ENCODE measurements around the gene STON2. TPM values are rescaled to one million over a fixed set of nuclear protein-coding genes. Genes with fewer than 3 reads are reported as not detected.
"Not testable (repeated sequence)": the region's sequence is repeated elsewhere in the genome, so short reads cannot be mapped to it uniquely, and the experiment has no call there.

STON2 gene
- total and polyA plus RNA-seq, 2 of the 13 experiments (the other 11 are each of a cell fraction or from before 2014, with no cell fraction given), result 2.1 to 11.0 TPM

DNA sequence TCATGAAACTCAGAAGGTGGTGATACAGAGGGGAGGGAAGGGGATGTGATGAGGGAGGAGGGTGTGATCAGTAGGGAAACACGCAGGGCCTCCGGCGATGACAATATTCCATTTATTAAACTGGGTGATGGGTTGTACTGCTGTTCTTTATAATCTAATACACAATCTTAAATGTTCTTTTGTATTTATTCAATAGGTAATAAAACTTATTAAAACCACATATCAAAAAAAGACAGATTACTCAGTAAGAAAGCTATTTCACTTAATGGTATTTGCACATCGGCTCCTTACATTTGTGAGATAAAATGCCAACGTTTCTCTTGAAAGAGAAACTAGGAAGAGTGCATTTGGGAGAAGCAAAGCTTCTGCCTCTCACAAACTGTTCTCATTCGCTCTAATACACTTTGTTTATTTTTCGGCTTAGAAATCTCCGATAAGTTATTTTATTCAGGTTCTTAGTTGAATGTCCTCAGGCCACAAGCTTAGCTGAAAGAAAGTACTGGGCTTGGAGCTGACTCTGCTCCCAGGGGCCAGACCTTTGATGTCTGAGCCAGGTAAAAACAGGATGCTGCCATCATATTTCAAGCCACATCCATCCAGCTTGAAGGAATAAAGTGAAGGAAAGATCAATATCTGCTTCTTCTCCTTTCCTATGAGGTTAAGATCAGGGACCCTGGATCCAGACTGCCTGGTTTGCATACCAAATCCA, 17.5 kb downstream of the STON2 start:
- Histone ChIP-seq H3K4me2 (ENCODE audit: low read depth, low read length) (no peak overlapping the region), H3K4me1 (ENCODE audit: insufficient read depth, low read length) (no peaks in the 10 kb centered on the region), H3K4me3 (replicated peaks in 1 of 3; ENCODE audit: insufficient read depth in 1 of 3, low read depth in 2 of 3, low read length in 3 of 3) (no peak overlapping the region), H4K20me1 (ENCODE audit: insufficient read depth, low read length) (no peaks in the 10 kb centered on the region), H3K27me3 (ENCODE audit: control insufficient read depth in 1 of 2, insufficient read depth in 2 of 2, low read length in 2 of 2) (no peaks in the 10 kb centered on the region), H3K79me2 (ENCODE audit: insufficient read depth, low read length) (no peaks in the 10 kb centered on the region), H3K36me3 (replicated peaks in 1 of 2; ENCODE audit: control insufficient read depth in 1 of 2, insufficient read depth in 2 of 2, low read length in 2 of 2) (no peaks in the 10 kb centered on the region), H3K9me3 (ENCODE audit: low read length) (no peaks in the 10 kb centered on the region), H3K9ac (ENCODE audit: insufficient read depth, low read depth, low read length) (no peak overlapping the region), H3K27ac (ENCODE audit: extremely low read length, insufficient read depth, low read length) (no peak overlapping the region), H2AFZ (ENCODE audit: low read length) (no peak overlapping the region)
- TF ChIP-seq ZNF790 (CRISPR knock-in tag; IDR thresholded peaks at IDR 0.05; ENCODE audit: borderline replicate concordance) (no peak), ZNF331 (CRISPR knock-in tag; IDR thresholded peaks at IDR 0.05) (no peak), RCOR2 (CRISPR knock-in tag; IDR thresholded peaks at IDR 0.05) (no peak)
- no peak for FAIRE-seq
- ChIA-PET CTCF (ENCODE audit: low intra/inter-chr PET ratio, low total read pairs) (no interaction called here), POLR2A (no interaction called here)
- DNase-seq (ENCODE audit: low spot score), result no peak
- BruUV-seq (replicated peaks), result no TSS peak
- in situ Hi-C loops (cut with HindIII; ENCODE audit: extremely low pct_ligation_motif_present, low pct_unique_long_range_greater_than_20kb) (no loop called here), intact Hi-C loops (cut with micrococcal nuclease; ENCODE audit: unreplicated experiment) (no loop called here)
- ATAC-seq, result no peak
- WGBS (ENCODE audit: low lambda C conversion rate), result 91% methylated on average over 8 of the region's 8 CpGs

DNA sequence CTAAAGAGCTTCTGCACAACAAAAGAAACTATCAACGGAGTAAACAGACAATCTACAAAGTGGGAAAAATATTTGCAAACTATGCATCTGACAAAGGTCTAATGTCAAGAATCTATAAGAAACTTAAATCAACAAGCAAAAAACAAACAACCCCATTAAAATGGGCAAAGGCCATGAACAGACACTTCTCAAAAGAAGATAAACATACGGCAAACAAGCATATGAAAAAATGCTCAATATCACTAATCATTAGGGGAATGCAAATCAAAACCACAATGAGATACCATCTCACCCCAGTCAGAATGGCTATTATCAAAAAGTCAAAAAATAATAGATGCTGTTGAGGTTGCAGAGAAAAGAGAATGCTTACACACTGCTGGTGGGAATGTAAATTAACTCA, 20.1 kb downstream of the STON2 start:
- in situ Hi-C loops (cut with HindIII; ENCODE audit: extremely low pct_ligation_motif_present, low pct_unique_long_range_greater_than_20kb); H3K36me3 ChIP-seq (replicated peaks in 1 of 2; ENCODE audit: control insufficient read depth in 1 of 2, insufficient read depth in 2 of 2, low read length in 2 of 2); H3K4me1 ChIP-seq (ENCODE audit: insufficient read depth, low read length); H3K4me3 ChIP-seq (replicated peaks in 1 of 3; ENCODE audit: insufficient read depth in 1 of 3, low read depth in 2 of 3, low read length in 3 of 3); H3K9ac ChIP-seq (ENCODE audit: insufficient read depth, low read depth, low read length); BruUV-seq (replicated peaks); H4K20me1 ChIP-seq (ENCODE audit: insufficient read depth, low read length); H2AFZ ChIP-seq (ENCODE audit: low read length); ATAC-seq; H3K27me3 ChIP-seq (ENCODE audit: control insufficient read depth in 1 of 2, insufficient read depth in 2 of 2, low read length in 2 of 2); H3K79me2 ChIP-seq (ENCODE audit: insufficient read depth, low read length); CTCF ChIA-PET (ENCODE audit: low intra/inter-chr PET ratio, low total read pairs); H3K4me2 ChIP-seq (ENCODE audit: low read depth, low read length); intact Hi-C loops (cut with micrococcal nuclease; ENCODE audit: unreplicated experiment); H3K27ac ChIP-seq (ENCODE audit: extremely low read length, insufficient read depth, low read length); FAIRE-seq; H3K9me3 ChIP-seq (ENCODE audit: low read length); DNase-seq (ENCODE audit: low spot score); POLR2A ChIA-PET: not testable (repeated sequence)
- 95% methylated on average over 2 of the region's 2 CpGs for WGBS (ENCODE audit: low lambda C conversion rate)
